Vagina (tissue), 2 donors: ENCODE results near the gene ADORA1.

Experiments used
- CTCF ChIP-seq, 3 experiments: fragments of 450-650 bp in 2 of 3; fragments of 200-600 bp in 1 of 3; sonication (generic) in 1 of 3; IDR thresholded peaks; one replicate each; pipeline ENCODE4 v1.5.1; 2017 to 2019; ENCODE audit warnings: antibody characterized with exemption in 3 of 3, mild to moderate bottlenecking in 2 of 3, moderate library complexity in 2 of 3
- POLR2A ChIP-seq, 2 donors: fragments of 450-650 bp; IDR thresholded peaks; one replicate each; pipeline ENCODE4 v1.6.1; 2017; ENCODE audit warnings: antibody characterized with exemption in 2 of 2, mild to moderate bottlenecking in 2 of 2, moderate library complexity in 2 of 2

GRCh38 chr1:203133970-203134725, 6.6 kb downstream of the ADORA1 start:
- TF ChIP-seq CTCF (IDR thresholded peaks at IDR 0.05) (no peak), POLR2A (IDR thresholded peaks at IDR 0.05) (no peak)
